HepG2 (cell line): Measurements from ENCODE around the gene GABBR2. TPM values are rescaled to one million over a fixed set of nuclear protein-coding genes. Genes with fewer than 3 reads are reported as not detected.
A peak's percentile ranks its signal among the peaks of the same experiment; 100 is the strongest.

Source experiments
- ATAC-seq: fragments of 200-7000 bp; cut with Tn5 transposase; 3 replicates; pipeline ENCODE4 v1.9.1; 2020; ENCODE audit warnings: mild to moderate bottlenecking, moderate library complexity
- BruUV-seq: library from RNA; stranded (reverse); fragments of 400-500 nt; replicated peaks from 2 replicates; lab custom pipeline; 2021; lab: Mats Ljungman, UMichigan
- CTCF ChIA-PET: fragments of 300-600 bp; formaldehyde crosslinking; extraction: SDS; loops from one replicate; lab custom pipeline; 2021; ENCODE audit warnings: low total read pairs, inconsistent platforms, low intra/inter-chr PET ratio; lab: Yijun Ruan, JAX
- POLR2A ChIA-PET: fragments of 350-600 bp; sonication (Branson Sonifier 250); formaldehyde crosslinking; loops from one replicate; lab custom pipeline; 2020; ENCODE audit warnings: antibody characterized with exemption, inconsistent platforms; lab: Yijun Ruan, JAX
- DNase-seq: peaks from one replicate; pipeline ENCODE4 v3.0.0-alpha.2; 2015; ENCODE audit warnings: low spot score
- FAIRE-seq: peaks from 3 replicates; lab custom pipeline; 2011; peaks lifted over from hg19 to GRCh38; lab: Jason Lieb, UNC
- H2AFZ ChIP-seq: one replicate; pipeline ENCODE4 v1.6.1; 2011; ENCODE audit warnings: low read length, inconsistent platforms
- H3K27ac ChIP-seq: fragments of 300-600 bp; 3 replicates; pipeline ENCODE4 v1.8.0; 2011; ENCODE audit warnings: mixed run types, mild to moderate bottlenecking, mixed read lengths, low read length, inconsistent platforms; ENCODE audit not compliant: insufficient read depth; ENCODE audit errors: extremely low read length
- H3K27me3 ChIP-seq, 2 experiments: fragments of 200-600 bp in 1 of 2; 2 replicates in 1 of 2; 3 replicates in 1 of 2; pipeline versions ENCODE4 v1.6.0 to v1.8.0; 2011; ENCODE audit warnings: low read length in 2 of 2, mild to moderate bottlenecking in 2 of 2, moderate library complexity in 2 of 2, inconsistent platforms in 1 of 2; ENCODE audit not compliant: insufficient read depth in 2 of 2, control insufficient read depth in 1 of 2
- H3K36me3 ChIP-seq, 2 experiments: fragments of 200-600 bp in 1 of 2; replicated peaks in 1 of 2; 2 replicates in 1 of 2; 3 replicates in 1 of 2; pipeline versions ENCODE4 v1.5.1 to v1.8.0; 2011; ENCODE audit warnings: low read length in 2 of 2, inconsistent platforms in 1 of 2; ENCODE audit not compliant: insufficient read depth in 2 of 2, control insufficient read depth in 1 of 2
- H3K4me1 ChIP-seq: 2 replicates; pipeline ENCODE4 v1.5.1; 2012; ENCODE audit warnings: low read length, inconsistent platforms; ENCODE audit not compliant: insufficient read depth
- H3K4me2 ChIP-seq: 2 replicates; pipeline ENCODE4 v1.6.0; 2011; ENCODE audit warnings: low read depth, low read length, inconsistent platforms
- H3K4me3 ChIP-seq, 3 experiments: fragments of 200-600 bp in 1 of 3; sonication (generic), shearing (Covaris generic) in 1 of 3; replicated peaks in 1 of 3; 2 replicates each; pipeline ENCODE4 v1.5.1; 2011 to 2016; ENCODE audit warnings: low read length in 3 of 3, inconsistent platforms in 2 of 3, low read depth in 2 of 3, mild to moderate bottlenecking in 2 of 3, control low read depth in 1 of 3, mixed read lengths in 1 of 3; ENCODE audit not compliant: insufficient read depth in 1 of 3
- H3K79me2 ChIP-seq: one replicate; pipeline ENCODE4 v1.6.1; 2011; ENCODE audit warnings: low read length, inconsistent platforms; ENCODE audit not compliant: insufficient read depth
- H3K9ac ChIP-seq: 2 replicates; pipeline ENCODE4 v1.6.0; 2011; ENCODE audit warnings: mild to moderate bottlenecking, low read depth, low read length, inconsistent platforms; ENCODE audit not compliant: insufficient read depth
- H3K9me3 ChIP-seq: 2 replicates; pipeline ENCODE4 v1.5.1; 2012; ENCODE audit warnings: mild to moderate bottlenecking, low read length
- H4K20me1 ChIP-seq: 2 replicates; pipeline ENCODE4 v1.6.0; 2011; ENCODE audit warnings: inconsistent platforms, mild to moderate bottlenecking, low read length, moderate library complexity; ENCODE audit not compliant: insufficient read depth
- CBX5 ChIP-seq: sonication (generic); formaldehyde crosslinking; IDR thresholded peaks from 2 replicates; pipeline ENCODE4 v1.4.0; 2020; ENCODE audit warnings: missing genetic modification reagents, borderline replicate concordance
- ELF1 ChIP-seq: sonication (generic); formaldehyde crosslinking; IDR thresholded peaks from 2 replicates; pipeline ENCODE4 v1.4.0; 2020; ENCODE audit warnings: missing genetic modification reagents
- FOXK2 ChIP-seq: fragments of 450-650 bp; IDR thresholded peaks from 2 replicates; pipeline ENCODE4 v1.6.1; 2016
- HNF4A ChIP-seq: sonication (generic); formaldehyde crosslinking; IDR thresholded peaks from 2 replicates; pipeline ENCODE4 v1.4.0; 2020; ENCODE audit warnings: missing genetic modification reagents
- NR2C2 ChIP-seq: sonication (generic); formaldehyde crosslinking; IDR thresholded peaks from 2 replicates; pipeline ENCODE4 v1.4.0; 2020; ENCODE audit warnings: missing genetic modification reagents, mild to moderate bottlenecking, moderate library complexity, borderline replicate concordance
- NR2F1 ChIP-seq, 2 experiments: fragments of 450-650 bp in 1 of 2; formaldehyde crosslinking in 1 of 2; IDR thresholded peaks; 2 replicates each; pipeline versions ENCODE4 v1.5.0 to v1.6.1; 2016 to 2020; ENCODE audit warnings: mild to moderate bottlenecking in 1 of 2, missing compliant biosample characterization in 1 of 2, missing genetic modification reagents in 1 of 2, moderate library complexity in 1 of 2
- POLR2AphosphoS5 ChIP-seq: IDR thresholded peaks from 2 replicates; pipeline ENCODE4 v1.6.1; 2012; ENCODE audit warnings: low read depth, low read length
- POLR2G ChIP-seq: fragments of 200-400 bp; formaldehyde crosslinking; IDR thresholded peaks from 2 replicates; pipeline ENCODE4 v1.6.1; 2018; ENCODE audit warnings: mild to moderate bottlenecking, low read depth, low read length, moderate library complexity
- SOX13 ChIP-seq, 3 experiments: fragments of 450-650 bp in 1 of 3; sonication (generic) in 1 of 3; formaldehyde crosslinking in 1 of 3; IDR thresholded peaks in 2 of 3; conservative IDR thresholded peaks in 1 of 3; 2 replicates each; pipeline versions ENCODE4 v1.5.0 to v1.6.1; 2016 to 2020; ENCODE audit warnings: antibody characterized with exemption in 1 of 3, mild to moderate bottlenecking in 1 of 3, missing compliant biosample characterization in 1 of 3, missing genetic modification reagents in 1 of 3, moderate library complexity in 1 of 3
- SOX6 ChIP-seq, 2 experiments: fragments of 450-650 bp in 1 of 2; sonication (generic) in 1 of 2; formaldehyde crosslinking in 1 of 2; IDR thresholded peaks; 2 replicates each; pipeline versions ENCODE4 v1.4.0 to v1.6.1; 2017 to 2020; ENCODE audit warnings: antibody characterized with exemption in 1 of 2, mild to moderate bottlenecking in 1 of 2, missing genetic modification reagents in 1 of 2
- TAF15 ChIP-seq: fragments of 200-400 bp; formaldehyde crosslinking; IDR thresholded peaks from one replicate; pipeline ENCODE4 v1.6.1; 2018; ENCODE audit warnings: mild to moderate bottlenecking, low read depth, low read length; ENCODE audit not compliant: poor library complexity, severe bottlenecking
- TCF7 ChIP-seq: sonication (generic); IDR thresholded peaks from 2 replicates; pipeline ENCODE4 v1.6.1; 2016; ENCODE audit warnings: antibody characterized with exemption, low read depth
- ZNF3 ChIP-seq: IDR thresholded peaks from 2 replicates; pipeline ENCODE4 v1.7.0; 2017; ENCODE audit warnings: inconsistent platforms
- WGBS: methylation state at CpG from one replicate; pipeline ENCODE4 v1.1.6; 2017; ENCODE audit warnings: low lambda C conversion rate; 5-methylcytosine and 5-hydroxymethylcytosine counted together
- in situ Hi-C: cut with HindIII; loops from 2 replicates; pipeline ENCODE4 v1.10.0; 2017; ENCODE audit warnings: low pct_unique_long_range_greater_than_20kb; ENCODE audit not compliant: extremely low pct_ligation_motif_present
- intact Hi-C: fragments of 100-400 bp; cut with micrococcal nuclease; formaldehyde crosslinking; loops from one replicate; pipeline ENCODE4 v1.10.0; 2022; ENCODE audit not compliant: unreplicated experiment
- polyA plus RNA-seq, 8 experiments: library from polyadenylated mRNA; depleted of rRNA in 3 of 8; stranded (reverse) in 7 of 8; unstranded in 1 of 8; fragments of >200 nt; fragmentation: Illumina TruSeq in 4 of 8; extraction: Trizol in 4 of 8; gene quantifications; 2 replicates each; pipeline versions ENCODE4 v1.2.1 to v1.2.3, GENCODE V29; 2011 to 2016; ENCODE audit warnings: low read depth in 4 of 8, missing spikeins in 1 of 8, mixed read lengths in 1 of 8; ENCODE audit not compliant: insufficient read depth in 1 of 8
- total RNA-seq, 5 experiments: library from RNA; depleted of rRNA; stranded (reverse); fragments of >200 nt; fragmentation: Illumina TruSeq; extraction: Trizol; gene quantifications; 2 replicates each; pipeline ENCODE4 v1.2.3, GENCODE V29; 2016; ENCODE audit warnings: low read depth in 1 of 5
- TF ChIP-seq, protein P1 (sequence below): sonication (generic); formaldehyde crosslinking; IDR thresholded peaks from 2 replicates; pipeline ENCODE4 v1.8.0; 2022; ENCODE audit warnings: missing genetic modification reagents, mild to moderate bottlenecking, moderate library complexity, borderline replicate concordance
- TF ChIP-seq, protein P2 (sequence below): sonication (generic); formaldehyde crosslinking; IDR thresholded peaks from 2 replicates; pipeline ENCODE4 v1.4.0; 2020; ENCODE audit warnings: missing genetic modification reagents, borderline replicate concordance
- TF ChIP-seq, protein P3 (sequence below): sonication (generic); formaldehyde crosslinking; IDR thresholded peaks from 2 replicates; pipeline ENCODE4 v1.9.0; 2021; ENCODE audit warnings: missing genetic modification reagents, mild to moderate bottlenecking, borderline replicate concordance

The GABBR2 gene
- total and polyA plus RNA-seq, 2 of the 13 experiments (the other 11 are each of a cell fraction or from before 2014, with no cell fraction given): 0.02 TPM; not detected in 1

DNA sequence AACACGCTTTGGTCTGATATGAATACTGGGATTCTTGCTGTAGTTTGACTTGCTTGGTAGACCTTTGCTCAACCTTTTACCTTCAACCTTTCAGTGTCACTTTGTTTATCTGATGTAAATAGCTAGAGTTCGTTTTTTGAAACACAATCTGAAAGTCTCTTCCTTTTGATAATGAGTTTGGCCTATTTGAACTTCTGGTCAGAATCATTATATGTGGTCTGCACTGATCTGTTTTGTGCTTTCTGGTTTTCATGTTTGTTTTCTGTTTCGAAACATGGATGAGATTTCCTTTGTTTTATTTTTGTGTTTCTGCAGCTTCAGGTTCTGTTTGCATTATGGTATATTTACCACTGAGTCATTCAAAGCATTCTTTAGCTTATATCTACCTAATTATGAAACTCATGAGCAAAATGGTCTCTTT, 217.5 kb downstream of the GABBR2 start:
- H3K4me2 ChIP-seq: peak overlapping the region; percentile 20; the same call in 1 of the 2 replicates
- ATAC-seq (peak; percentile 60), DNase-seq (peak; percentile 25), FAIRE-seq (no peak)
- H4K20me1 ChIP-seq: no peaks in the 10 kb centered on the region
- no peaks in the 10 kb centered on the region; a peak in 1 of 5 replicates for H3K27me3 ChIP-seq
- POLR2A ChIA-PET: no interaction called here
- H3K27ac ChIP-seq: no peak overlapping the region
- H3K36me3 ChIP-seq: no peaks in the 10 kb centered on the region
- intact Hi-C loops: no loop called here
- in situ Hi-C loops: no loop called here
- H3K9me3 ChIP-seq: no peaks in the 10 kb centered on the region
- no peaks in the 10 kb centered on the region for H3K79me2 ChIP-seq
- CTCF ChIA-PET: no interaction called here
- H3K4me1 ChIP-seq: peaks cover 19% of the 10 kb centered on the region
- H2AFZ ChIP-seq: no peak overlapping the region
- H3K9ac ChIP-seq: no peak overlapping the region
- WGBS: 0% methylated on average over 3 of the region's 3 CpGs
- no TSS peak for BruUV-seq
- no peak overlapping the region for H3K4me3 ChIP-seq
- TF ChIP-seq SOX6 (IDR thresholded peaks at IDR 0.05) (no peak), SOX6 (CRISPR knock-in tag; IDR thresholded peaks at IDR 0.05) (peak; percentile 80), ELF1 (CRISPR knock-in tag) (no peak), FOXK2 (peak; percentile 16; the same call in 1 of the 2 replicates), TAF15 (no peak), ZNF3 (CRISPR knock-in tag) (no peak), POLR2G (no peak), NR2F1 (CRISPR knock-in tag; IDR thresholded peaks at IDR 0.05) (peak in 1 of 2 experiments; percentile 25; a peak in 1 of 4 replicates), HNF4A (CRISPR knock-in tag) (0 out of 2 replicates have a peak, but pooled peaks have one; percentile 9), SOX13 (IDR thresholded peaks at IDR 0.05) (no peak), SOX13 (CRISPR knock-in tag; conservative IDR thresholded peaks at IDR 0.05 in 1 of 2, IDR thresholded peaks at IDR 0.05 in 1 of 2) (peak in 1 of 2 experiments; percentile 66; a peak in 2 of 4 replicates), POLR2AphosphoS5 (no peak), CBX5 (CRISPR knock-in tag) (no peak), NR2C2 (CRISPR knock-in tag) (peak; percentile 87), TCF7 (0 out of 2 replicates have a peak, but pooled peaks have one; percentile 31)
- TF ChIP-seq, protein P1, sequence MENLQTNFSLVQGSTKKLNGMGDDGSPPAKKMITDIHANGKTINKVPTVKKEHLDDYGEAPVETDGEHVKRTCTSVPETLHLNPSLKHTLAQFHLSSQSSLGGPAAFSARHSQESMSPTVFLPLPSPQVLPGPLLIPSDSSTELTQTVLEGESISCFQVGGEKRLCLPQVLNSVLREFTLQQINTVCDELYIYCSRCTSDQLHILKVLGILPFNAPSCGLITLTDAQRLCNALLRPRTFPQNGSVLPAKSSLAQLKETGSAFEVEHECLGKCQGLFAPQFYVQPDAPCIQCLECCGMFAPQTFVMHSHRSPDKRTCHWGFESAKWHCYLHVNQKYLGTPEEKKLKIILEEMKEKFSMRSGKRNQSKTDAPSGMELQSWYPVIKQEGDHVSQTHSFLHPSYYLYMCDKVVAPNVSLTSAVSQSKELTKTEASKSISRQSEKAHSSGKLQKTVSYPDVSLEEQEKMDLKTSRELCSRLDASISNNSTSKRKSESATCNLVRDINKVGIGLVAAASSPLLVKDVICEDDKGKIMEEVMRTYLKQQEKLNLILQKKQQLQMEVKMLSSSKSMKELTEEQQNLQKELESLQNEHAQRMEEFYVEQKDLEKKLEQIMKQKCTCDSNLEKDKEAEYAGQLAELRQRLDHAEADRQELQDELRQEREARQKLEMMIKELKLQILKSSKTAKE (CRISPR knock-in tag): no peak
- TF ChIP-seq, protein P2, sequence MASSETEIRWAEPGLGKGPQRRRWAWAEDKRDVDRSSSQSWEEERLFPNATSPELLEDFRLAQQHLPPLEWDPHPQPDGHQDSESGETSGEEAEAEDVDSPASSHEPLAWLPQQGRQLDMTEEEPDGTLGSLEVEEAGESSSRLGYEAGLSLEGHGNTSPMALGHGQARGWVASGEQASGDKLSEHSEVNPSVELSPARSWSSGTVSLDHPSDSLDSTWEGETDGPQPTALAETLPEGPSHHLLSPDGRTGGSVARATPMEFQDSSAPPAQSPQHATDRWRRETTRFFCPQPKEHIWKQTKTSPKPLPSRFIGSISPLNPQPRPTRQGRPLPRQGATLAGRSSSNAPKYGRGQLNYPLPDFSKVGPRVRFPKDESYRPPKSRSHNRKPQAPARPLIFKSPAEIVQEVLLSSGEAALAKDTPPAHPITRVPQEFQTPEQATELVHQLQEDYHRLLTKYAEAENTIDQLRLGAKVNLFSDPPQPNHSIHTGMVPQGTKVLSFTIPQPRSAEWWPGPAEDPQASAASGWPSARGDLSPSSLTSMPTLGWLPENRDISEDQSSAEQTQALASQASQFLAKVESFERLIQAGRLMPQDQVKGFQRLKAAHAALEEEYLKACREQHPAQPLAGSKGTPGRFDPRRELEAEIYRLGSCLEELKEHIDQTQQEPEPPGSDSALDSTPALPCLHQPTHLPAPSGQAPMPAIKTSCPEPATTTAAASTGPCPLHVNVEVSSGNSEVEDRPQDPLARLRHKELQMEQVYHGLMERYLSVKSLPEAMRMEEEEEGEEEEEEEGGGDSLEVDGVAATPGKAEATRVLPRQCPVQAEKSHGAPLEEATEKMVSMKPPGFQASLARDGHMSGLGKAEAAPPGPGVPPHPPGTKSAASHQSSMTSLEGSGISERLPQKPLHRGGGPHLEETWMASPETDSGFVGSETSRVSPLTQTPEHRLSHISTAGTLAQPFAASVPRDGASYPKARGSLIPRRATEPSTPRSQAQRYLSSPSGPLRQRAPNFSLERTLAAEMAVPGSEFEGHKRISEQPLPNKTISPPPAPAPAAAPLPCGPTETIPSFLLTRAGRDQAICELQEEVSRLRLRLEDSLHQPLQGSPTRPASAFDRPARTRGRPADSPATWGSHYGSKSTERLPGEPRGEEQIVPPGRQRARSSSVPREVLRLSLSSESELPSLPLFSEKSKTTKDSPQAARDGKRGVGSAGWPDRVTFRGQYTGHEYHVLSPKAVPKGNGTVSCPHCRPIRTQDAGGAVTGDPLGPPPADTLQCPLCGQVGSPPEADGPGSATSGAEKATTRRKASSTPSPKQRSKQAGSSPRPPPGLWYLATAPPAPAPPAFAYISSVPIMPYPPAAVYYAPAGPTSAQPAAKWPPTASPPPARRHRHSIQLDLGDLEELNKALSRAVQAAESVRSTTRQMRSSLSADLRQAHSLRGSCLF (CRISPR knock-in tag): no peak
- TF ChIP-seq, protein P3, sequence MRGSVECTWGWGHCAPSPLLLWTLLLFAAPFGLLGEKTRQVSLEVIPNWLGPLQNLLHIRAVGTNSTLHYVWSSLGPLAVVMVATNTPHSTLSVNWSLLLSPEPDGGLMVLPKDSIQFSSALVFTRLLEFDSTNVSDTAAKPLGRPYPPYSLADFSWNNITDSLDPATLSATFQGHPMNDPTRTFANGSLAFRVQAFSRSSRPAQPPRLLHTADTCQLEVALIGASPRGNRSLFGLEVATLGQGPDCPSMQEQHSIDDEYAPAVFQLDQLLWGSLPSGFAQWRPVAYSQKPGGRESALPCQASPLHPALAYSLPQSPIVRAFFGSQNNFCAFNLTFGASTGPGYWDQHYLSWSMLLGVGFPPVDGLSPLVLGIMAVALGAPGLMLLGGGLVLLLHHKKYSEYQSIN (CRISPR knock-in tag): no peak
